Activated CD4-positive, CD25-positive, alpha-beta regulatory T cell (primary cell): Measurements from ENCODE around the gene FOXP2.

Experiments
- DNase-seq, 4 experiments: peaks; one replicate each; lab custom pipeline; 2025; lab: John Stamatoyannopoulos, UW

The FOXP2 gene

DNA sequence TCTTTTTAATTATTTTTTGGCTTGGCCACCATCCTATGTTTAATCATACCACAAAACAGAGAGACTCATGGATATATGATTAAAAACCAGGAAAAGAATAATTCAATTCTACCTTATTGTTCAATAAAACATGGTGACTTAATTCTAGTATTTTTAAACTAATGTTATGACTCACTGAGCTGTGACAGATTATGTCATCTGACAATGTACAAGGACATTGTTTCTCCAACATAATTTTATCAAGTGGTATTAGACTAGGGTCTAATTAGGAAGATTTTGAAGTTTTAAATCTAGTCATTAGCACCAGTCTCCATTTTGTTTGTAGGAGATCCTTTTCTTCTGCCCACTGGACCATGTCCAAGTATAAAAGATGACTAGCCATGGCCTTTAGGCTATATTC, 307.9 kb downstream of the FOXP2 start:
- no peak for DNase-seq

DNA sequence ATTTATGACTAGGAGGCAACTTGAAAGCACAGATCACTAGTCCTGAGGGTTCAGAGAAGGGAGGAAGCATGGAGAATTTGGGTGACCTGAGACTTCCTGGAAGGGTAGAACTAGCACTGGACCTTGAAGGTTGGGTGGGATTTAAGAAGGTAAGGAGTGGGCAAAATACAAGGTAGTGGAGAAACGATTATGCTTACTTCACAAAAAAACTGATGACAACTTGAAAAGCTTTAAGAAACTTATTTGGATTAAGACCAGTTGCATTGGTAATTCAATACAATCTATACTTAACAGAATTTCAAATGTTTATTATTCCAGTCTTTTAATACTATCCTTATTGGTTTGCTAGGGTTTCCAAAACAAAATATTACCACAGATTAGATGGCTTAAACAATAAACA, 308.7 kb downstream of the FOXP2 start:
- no peak for DNase-seq

DNA sequence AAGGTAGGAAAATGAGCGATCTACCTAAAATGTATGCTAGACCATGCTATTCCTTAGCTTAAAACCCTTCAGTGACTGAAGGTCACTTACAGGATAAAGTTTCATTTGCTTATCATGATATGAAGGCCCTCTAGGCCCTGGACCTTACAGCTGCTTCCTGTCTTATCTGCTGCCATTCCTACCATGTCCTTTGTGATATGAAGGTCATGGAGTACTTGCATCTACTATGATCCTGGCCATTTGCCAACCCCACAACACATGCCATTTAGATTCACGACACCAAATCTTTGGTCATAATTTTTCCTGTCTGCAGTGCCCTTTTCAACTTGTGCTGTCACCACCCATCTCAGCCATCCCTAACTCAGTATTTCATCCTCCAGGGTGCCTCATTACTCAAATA, 325.5 kb downstream of the FOXP2 start:
- DNase-seq: no peak

DNA sequence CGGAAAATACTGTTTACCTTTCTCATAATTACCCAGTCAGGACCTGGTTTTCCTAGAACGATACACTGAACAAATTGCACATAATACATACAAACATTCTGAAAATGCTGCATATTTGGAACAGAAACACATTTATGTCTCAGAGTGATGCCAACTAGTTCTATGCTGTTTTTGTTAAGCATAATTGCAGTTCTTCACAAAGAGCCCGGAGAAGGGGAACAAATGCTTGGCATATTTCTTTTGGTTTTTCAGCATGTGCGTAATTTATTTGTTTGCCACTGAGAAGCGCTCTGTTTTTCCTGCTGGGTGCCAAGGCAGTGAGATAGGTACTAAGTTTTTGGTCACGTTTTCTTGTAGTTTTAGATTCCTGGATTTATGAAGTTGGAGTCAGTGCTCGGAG, 326.3 kb downstream of the FOXP2 start:
- no peak for DNase-seq

DNA sequence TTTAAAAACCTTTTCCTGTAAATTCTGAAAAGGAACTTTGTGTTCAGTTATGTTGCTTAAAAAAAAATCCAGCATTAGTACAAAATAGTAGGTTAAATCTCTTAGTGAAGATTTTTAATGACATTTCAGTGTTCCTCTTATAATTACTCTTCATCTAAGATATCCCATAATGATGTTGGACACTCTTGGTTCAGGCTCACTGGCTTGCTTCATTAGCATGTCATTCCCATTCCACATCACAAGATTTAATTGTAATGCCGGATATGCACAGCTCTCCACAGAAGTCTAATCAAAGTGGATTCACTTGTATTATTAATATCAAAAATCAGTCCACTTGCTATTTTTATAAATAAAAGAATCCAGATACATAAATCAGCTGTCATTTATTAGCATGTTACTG, 327.3 kb downstream of the FOXP2 start:
- DNase-seq: no peak
